Sigmoid colon (tissue), 4 donors: ENCODE results near the gene CLK1.

Experiments
- EP300 ChIP-seq, 4 donors: sonication (generic); formaldehyde crosslinking; IDR thresholded peaks; one replicate each; pipeline ENCODE4 v1.6.1; 2017; ENCODE audit warnings: antibody characterized with exemption in 4 of 4
- TF ChIP-seq, protein P1 (sequence below), 4 experiments: fragments of 450-650 bp in 3 of 4; fragments of 200-600 bp in 1 of 4; IDR thresholded peaks; one replicate each; pipeline ENCODE4 v1.5.1; 2016 to 2019; ENCODE audit warnings: antibody characterized with exemption in 4 of 4, mild to moderate bottlenecking in 3 of 4, moderate library complexity in 2 of 4

DNA sequence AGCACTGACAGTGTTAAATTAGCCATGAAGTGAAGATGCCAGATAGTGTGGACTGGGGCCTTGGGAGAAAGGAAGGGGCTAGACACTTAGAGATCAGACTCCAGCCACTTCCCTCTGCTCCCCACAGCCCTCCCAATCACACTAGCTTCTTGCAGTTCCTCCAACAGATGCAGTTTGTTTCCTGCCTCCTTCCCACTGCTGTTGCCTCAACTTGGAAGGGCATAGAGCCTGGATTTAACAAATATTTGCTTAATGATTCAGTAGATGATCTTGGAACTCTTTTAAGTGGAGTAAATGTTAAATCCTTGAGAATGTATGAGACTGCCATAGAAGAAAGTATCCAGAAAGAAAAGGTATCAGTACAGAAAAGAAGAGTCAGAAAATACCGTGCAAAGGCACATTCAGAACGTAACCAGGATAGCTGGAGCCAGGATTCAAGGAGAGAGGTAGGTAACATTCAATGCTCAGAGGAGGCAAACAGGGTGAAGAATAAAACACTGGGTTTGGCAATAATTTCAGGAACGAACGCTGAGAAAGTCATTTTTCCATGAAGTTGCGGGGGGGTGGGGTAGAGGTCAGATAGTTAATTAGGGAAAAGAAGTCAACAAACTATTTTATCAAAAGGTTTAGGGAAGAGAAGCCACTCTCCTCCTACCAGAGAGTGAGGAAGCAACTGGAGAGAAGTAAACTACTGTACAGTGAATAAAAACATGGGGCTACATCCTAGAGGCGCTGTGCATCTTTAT is 54.0 kb downstream of the CLK1 start:
- TF ChIP-seq, protein P1, sequence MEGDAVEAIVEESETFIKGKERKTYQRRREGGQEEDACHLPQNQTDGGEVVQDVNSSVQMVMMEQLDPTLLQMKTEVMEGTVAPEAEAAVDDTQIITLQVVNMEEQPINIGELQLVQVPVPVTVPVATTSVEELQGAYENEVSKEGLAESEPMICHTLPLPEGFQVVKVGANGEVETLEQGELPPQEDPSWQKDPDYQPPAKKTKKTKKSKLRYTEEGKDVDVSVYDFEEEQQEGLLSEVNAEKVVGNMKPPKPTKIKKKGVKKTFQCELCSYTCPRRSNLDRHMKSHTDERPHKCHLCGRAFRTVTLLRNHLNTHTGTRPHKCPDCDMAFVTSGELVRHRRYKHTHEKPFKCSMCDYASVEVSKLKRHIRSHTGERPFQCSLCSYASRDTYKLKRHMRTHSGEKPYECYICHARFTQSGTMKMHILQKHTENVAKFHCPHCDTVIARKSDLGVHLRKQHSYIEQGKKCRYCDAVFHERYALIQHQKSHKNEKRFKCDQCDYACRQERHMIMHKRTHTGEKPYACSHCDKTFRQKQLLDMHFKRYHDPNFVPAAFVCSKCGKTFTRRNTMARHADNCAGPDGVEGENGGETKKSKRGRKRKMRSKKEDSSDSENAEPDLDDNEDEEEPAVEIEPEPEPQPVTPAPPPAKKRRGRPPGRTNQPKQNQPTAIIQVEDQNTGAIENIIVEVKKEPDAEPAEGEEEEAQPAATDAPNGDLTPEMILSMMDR (IDR thresholded peaks at IDR 0.05): no peak
- no peak for TF ChIP-seq EP300 (IDR thresholded peaks at IDR 0.05)
